NCI-H460 (cell line): Measurements from ENCODE around the gene OSBPL1A. TPM values are rescaled to one million over a fixed set of nuclear protein-coding genes. Genes with fewer than 3 reads are reported as not detected.
A peak's percentile ranks its signal among the peaks of the same experiment; 100 is the strongest.
"Not testable (repeated sequence)": the region's sequence is repeated elsewhere in the genome, so short reads cannot be mapped to it uniquely, and the experiment has no call there.

Source experiments
- DNase-seq: peaks from one replicate; pipeline ENCODE4 v3.0.0-alpha.2; 2016; ENCODE audit warnings: low read depth; ENCODE audit errors: extremely low read depth
- total RNA-seq: library from RNA; depleted of rRNA; stranded (reverse); fragments of >200 nt; shearing (Covaris generic); gene quantifications from 2 replicates; pipeline ENCODE4 v1.2.3, GENCODE V29; 2014

OSBPL1A gene
- total RNA-seq, 1 experiment from 2014 or later = 25.2 TPM

DNA sequence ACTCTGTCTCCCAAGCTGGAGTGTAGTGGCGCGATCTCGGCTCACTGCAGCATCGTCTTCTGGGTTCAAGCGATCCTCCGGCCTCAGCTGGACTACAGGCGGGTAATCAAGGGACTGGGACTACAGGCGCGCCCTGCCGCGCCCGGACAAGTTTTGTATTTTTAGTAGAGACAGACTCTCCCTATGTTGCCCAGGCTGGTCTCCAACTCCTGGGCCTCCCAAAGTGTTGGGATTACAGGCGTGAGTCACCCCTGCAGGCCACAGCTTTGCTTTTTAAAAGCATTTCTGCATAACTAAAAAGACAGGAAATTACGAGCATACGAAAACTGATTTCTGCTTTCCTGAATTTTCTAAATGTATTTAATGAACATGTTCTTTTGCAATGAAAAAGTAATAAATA, 916 bp upstream of the OSBPL1A start:
- no peak for DNase-seq

DNA sequence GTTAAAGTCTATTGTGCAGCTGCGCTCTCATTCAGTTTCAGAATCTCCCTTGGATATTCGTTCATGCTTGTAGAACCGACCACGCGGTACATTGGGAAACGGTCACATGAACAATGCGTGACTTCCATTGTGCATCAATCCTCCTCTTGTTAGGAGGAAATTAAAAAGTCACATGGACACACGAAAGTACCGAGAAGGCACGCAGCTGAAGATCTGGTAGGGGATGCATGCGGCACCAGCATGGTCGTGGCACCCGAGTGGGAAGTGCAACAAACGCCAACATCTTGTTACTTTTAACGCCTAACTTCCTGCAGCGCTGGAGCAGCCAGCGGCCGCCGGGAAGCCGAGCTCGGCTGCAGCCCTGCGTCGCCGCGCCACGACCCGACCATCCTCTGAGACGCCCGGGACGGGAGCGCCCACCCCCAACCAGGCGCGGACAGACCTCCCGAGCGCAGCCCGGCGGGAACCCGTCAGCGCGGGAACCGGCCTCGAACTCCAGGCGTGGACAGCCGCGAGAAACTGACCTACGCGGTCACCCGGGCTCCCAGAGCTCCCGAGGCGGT, 412 bp downstream of the OSBPL1A start:
- DNase-seq = peak; percentile 41

DNA sequence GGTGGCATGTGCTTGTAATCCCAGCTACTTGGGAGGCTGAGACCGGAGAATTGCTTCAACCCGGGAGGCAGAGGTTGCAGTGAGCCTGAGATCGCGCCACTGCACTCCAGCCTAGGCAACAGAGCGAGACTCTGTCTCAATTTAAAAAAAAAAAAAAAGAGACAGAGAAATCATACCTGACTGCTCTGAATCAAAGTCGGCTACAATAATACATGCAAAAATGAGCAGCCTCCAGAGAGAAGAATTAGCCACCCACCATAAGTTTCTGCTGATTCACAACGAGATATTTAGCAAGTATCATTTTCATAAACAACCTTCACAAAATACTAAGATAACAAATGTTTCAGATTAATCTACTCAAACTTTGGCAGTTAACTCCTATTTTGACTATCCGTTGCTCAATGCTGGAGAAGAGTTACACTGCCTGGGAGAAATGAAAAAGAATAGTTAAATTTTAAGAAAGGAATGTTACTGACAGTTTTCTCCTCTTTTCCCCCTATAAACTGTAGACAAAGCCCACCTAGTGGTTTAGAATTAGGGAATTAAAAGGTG, 1.5 kb downstream of the OSBPL1A start:
- DNase-seq = no peak

DNA sequence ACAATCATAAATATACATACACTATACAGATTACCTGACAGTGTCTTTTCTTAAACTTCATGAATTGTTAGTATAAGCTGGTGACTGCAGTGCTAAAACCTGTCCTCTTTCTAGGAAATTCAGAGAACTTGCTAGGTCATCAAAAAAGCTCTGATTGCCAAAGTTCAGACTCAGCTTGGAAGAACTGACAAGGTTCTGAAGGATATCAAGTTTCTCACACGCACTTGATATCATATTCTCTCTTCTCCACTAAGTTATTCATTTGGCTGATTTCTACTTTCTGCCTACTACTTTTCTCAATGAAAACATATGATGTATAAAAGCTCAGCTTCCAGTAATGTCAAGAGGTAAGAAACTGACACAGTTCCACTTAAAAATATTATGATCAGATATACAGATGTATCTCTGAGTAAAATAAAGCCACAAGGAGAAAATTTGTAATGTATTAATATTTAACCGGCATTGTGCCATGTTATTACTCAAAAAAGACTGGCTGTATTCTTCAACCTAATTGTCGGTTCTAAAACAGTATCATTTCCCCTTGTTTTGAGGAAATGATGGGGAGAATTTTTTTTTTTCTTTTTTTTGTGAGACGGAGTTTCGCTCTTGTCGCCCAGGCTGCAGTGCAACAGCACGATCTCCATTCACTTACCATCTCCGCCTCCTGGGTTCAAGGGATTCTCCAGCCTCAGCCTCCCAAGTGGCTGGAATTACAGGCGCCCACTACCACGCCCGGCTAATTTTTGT, 2.4 kb downstream of the OSBPL1A start:
- peak; percentile 11 for DNase-seq

- DNase-seq = no peak
Measured at GRCh38 chr18:24388957-24389356, 8.7 kb downstream of the OSBPL1A start.

DNA sequence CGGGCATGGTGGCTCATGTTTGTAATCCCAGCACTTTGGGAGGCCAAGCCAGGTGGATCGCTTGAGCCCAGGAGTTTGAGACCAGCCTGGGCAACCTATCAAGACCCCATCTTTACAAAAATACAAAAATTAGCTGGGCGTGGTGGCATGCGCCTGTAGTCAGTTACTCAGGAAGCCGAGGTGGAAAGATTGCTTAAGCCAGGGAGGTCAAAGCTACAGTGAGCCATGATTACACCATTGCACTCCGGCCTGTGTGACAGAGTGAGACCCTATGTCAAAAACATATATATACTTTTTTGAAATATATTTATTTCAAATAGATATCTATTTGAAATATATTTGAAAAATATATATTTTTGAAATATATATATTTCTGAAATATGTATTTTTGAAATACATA, 10.9 kb downstream of the OSBPL1A start:
- DNase-seq = no peak

DNA sequence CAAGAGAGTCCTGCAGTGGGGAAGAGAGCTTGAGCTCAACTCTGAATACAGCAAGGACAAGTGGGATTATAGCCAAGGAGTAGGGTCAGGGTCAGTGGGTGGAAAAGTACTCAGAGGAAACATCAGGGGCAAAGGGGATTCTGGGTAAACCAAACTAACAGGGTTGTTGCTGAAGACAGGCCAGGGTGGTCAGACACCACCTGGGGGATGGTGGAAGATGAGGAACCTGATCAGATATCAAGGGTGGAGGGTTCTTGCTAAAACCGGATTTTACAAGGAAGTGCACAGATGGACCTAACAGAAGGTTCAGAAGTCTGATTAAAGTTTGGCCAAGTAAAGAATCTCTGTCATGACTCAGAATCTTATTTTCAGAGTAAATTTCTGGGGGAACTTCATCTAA, 16.5 kb downstream of the OSBPL1A start:
- DNase-seq = no peak

GRCh38 chr18:24380163-24380747, 17.4 kb downstream of the OSBPL1A start:
- no peak for DNase-seq

- no peak for DNase-seq
Measured at GRCh38 chr18:24378598-24378997, 19.0 kb downstream of the OSBPL1A start.

DNA sequence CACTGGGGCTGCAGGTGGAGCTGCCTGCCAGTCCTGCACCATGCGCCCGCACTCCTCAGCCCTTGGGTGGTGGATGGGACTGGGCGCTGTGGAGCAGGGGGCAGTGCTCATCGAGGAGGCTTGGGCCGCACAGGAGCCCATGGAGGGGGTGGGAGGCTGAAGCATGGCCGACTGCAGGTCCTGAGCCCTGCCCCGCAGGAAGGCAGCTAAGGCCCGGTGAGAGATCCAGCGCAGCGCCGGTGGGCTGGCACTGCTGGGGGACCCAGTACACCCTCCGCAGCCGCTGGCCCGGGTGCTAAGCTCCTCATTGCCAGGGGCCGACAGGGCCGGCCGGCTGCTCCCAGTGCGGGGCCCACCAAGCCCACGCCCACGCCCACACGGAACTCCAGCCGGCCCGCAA, 21.1 kb downstream of the OSBPL1A start:
- not testable (repeated sequence) for DNase-seq

DNA sequence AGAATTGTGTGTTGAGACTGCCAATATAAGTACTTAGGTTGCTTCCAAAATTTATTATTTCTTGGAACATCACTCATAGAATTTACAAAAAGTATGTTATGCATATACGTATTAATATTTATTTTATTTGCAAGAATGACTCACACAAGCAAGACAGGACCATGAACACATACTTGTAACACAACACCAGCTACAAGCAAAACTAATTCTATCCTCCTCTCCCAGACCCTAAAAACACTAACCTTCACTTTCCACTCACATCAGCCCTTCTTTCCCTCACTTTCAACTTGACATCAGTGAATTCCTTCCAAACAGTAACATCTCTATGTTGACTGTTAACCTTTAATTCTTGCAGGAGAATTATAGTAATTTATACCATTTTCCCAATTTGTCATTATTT, 24.3 kb downstream of the OSBPL1A start:
- no peak for DNase-seq

GRCh38 chr18:24372279-24372872, 25.2 kb downstream of the OSBPL1A start:
- no peak for DNase-seq

- DNase-seq = no peak
Measured at GRCh38 chr18:24370120-24370519, 27.5 kb downstream of the OSBPL1A start.

DNA sequence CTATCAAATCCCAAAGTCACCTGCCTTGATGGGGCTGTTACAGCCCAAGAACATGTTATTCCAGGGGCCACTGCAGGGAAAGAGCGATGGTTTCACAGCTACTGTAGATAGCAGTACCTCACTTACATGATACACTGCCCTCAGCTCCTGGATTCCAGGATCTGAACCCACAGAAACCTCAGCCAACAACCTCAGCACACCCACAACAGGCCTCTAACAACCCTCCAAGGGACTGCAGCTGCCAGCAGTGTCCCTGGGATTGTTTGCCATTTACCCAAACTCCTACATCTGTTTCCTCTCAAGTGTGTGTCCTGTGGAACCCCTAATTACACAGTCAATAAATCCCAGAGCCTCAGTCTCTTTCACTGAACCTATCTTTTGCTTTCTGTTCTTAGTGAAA, 28.2 kb downstream of the OSBPL1A start:
- DNase-seq = no peak

DNA sequence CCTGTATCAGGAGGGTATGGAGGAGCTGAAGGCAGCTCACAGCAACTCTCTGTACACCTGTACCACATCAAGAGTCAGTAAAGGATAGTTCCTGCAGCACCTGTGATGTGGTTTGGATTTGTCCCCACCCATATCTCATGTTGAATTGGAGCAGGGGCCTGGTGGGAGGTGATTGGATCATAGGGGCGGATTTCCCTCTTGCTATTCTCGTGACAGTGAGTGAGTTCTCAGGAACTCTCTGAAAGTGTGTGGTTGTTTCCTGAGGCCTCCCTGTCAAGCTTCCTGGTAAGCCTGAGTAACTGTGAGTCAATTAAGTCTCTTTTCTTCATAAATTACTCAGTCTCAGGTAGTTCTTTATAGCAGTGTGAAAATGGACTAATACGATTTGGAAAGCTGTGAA, 28.9 kb downstream of the OSBPL1A start:
- DNase-seq = no peak

DNA sequence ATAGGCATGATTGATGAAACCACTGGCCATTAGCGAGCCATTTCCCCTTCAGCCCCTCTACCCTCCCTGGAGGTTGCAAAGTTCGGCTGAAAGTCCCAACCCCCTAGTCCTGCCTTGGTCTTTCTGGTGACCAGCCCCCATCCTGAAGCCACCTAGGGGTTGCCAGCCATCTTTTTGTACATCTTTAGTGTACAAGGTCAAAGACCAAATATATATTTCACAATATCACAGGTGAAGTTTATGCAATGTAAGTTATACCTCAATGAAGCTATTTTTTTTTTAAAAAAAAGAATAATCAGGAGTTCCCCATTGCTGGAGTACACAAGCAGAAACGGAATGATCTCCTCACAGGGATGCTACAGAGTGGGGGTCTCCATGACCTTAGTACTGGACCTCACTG, 31.3 kb downstream of the OSBPL1A start:
- no peak for DNase-seq

DNA sequence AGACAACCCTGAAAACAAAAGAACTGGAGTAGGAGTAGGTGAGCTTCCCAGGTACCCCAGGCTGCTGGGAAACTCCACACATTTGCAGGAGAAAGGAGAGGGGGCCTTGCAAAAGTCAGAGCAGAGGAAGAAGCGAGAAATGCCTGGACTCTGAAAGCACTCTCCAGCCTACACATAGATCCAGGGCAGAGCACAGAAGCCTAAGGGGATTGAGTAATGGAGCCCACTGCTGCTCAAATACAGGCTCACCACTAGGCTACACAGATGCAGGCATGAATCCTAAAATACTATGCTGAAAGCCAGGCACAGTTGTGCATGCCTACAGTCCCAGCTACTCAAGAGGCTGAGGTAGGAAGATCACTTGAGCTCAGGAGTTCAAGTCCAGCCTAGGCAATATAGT, 33.4 kb downstream of the OSBPL1A start:
- DNase-seq = no peak

GRCh38 chr18:24362757-24363156, 34.9 kb downstream of the OSBPL1A start:
- DNase-seq = no peak

GRCh38 chr18:24359787-24360530, 37.7 kb downstream of the OSBPL1A start:
- DNase-seq = peak; percentile 39

DNA sequence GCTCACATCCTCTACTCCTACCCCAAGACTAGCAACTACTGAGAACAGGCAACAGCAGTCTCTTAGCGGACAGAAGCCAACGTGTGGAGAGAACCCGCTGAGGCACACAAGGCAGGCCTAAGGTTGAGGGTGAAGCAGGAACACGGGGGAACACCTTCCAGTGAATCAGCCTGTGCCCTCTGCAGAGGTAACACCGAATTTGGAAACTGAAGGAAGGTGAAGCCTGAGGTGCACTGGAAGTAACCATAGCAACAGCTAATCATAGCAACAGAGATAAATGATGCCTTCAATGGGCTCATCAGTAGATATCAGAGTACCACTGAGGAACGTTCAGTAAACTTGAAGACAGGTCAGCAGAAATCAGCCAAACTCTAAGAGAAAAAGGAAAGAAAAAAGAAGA, 43.3 kb downstream of the OSBPL1A start:
- no peak for DNase-seq

- no peak for DNase-seq
Measured at GRCh38 chr18:24346254-24346653, 51.4 kb downstream of the OSBPL1A start.
